Uterus (tissue), 2 donors: ENCODE data around the gene LMCD1.

Experiments
- POLR2A ChIP-seq, 2 donors: fragments of 450-650 bp; IDR thresholded peaks; one replicate each; pipeline ENCODE4 v1.6.1; 2016; ENCODE audit warnings: antibody characterized with exemption in 2 of 2, mild to moderate bottlenecking in 1 of 2, moderate library complexity in 1 of 2
- TF ChIP-seq, protein P1 (sequence below), 4 experiments: fragments of 200-600 bp in 2 of 4; fragments of 450-650 bp in 2 of 4; sonication (generic) in 2 of 4; IDR thresholded peaks; one replicate each; pipeline ENCODE4 v1.5.1; 2016 to 2019; ENCODE audit warnings: antibody characterized with exemption in 4 of 4, mild to moderate bottlenecking in 2 of 4, moderate library complexity in 1 of 4

DNA sequence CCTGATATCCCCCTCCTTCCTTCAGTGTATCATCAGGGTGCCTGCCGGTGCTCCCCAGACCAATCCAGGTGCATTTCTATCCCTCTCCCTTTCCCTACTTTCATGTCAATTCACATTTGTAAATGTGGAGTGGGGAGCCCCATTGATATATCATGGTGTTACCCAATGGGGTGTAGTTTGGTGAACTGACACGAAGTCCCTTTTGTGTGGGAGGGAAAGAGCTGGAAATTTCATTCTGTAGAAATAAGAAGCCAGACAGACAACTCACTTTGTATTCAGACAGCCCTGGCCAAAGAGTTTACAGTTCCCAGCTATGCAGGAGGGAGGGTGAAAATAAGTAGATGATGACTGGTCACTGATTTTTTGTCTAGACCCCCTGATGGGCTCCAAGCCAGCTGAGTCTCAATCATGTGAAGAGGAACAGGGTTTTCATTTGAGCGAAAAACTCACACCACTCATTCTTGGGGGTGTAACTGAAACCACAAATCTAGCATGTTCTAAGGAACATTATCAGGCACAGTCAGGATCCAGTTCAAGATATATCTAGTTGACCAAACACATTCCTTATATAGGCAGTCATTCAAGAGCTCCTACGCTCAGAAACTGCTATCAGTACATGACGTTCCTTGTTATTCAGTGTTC lies 58.9 kb downstream of the LMCD1 start:
- TF ChIP-seq, protein P1, sequence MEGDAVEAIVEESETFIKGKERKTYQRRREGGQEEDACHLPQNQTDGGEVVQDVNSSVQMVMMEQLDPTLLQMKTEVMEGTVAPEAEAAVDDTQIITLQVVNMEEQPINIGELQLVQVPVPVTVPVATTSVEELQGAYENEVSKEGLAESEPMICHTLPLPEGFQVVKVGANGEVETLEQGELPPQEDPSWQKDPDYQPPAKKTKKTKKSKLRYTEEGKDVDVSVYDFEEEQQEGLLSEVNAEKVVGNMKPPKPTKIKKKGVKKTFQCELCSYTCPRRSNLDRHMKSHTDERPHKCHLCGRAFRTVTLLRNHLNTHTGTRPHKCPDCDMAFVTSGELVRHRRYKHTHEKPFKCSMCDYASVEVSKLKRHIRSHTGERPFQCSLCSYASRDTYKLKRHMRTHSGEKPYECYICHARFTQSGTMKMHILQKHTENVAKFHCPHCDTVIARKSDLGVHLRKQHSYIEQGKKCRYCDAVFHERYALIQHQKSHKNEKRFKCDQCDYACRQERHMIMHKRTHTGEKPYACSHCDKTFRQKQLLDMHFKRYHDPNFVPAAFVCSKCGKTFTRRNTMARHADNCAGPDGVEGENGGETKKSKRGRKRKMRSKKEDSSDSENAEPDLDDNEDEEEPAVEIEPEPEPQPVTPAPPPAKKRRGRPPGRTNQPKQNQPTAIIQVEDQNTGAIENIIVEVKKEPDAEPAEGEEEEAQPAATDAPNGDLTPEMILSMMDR (IDR thresholded peaks at IDR 0.05) = no peak
- no peak for TF ChIP-seq POLR2A (IDR thresholded peaks at IDR 0.05)
